CD4-positive, alpha-beta T cell (primary cell): ENCODE data around the gene PQBP1. TPM values are rescaled to one million over a fixed set of nuclear protein-coding genes. Genes with fewer than 3 reads are reported as not detected.

Source experiments
- ATAC-seq: fragments of 200-7000 bp; cut with Tn5 transposase; one replicate; pipeline ENCODE4 v1.10.0; 2022; ENCODE audit warnings: mild to moderate bottlenecking; ENCODE audit not compliant: poor library complexity
- CTCF ChIA-PET: fragments of 350-600 bp; sonication (Branson Sonifier 250); formaldehyde crosslinking; loops from one replicate; lab custom pipeline; 2021; ENCODE audit warnings: antibody characterized with exemption, inconsistent platforms; lab: Charles Lee
- POLR2A ChIA-PET: fragments of 350-600 bp; sonication (Branson Sonifier 250); formaldehyde crosslinking; loops from one replicate; lab custom pipeline; 2021; ENCODE audit warnings: antibody characterized with exemption, inconsistent platforms; lab: Charles Lee
- DNase-seq, 14 experiments: peaks; one replicate each; pipeline ENCODE4 v3.0.0-alpha.2; 2013 to 2020; ENCODE audit warnings: mixed read lengths in 2 of 14
- H3K27ac ChIP-seq, 2 donors: one replicate each; pipeline versions ENCODE4 v1.5.1 to v1.7.0; 2013; ENCODE audit warnings: low read length in 2 of 2, low read depth in 1 of 2, mild to moderate bottlenecking in 1 of 2
- H3K27me3 ChIP-seq, 2 experiments: 1 replicate in 1 of 2; 2 replicates in 1 of 2; pipeline versions ENCODE4 v1.6.1 to v1.7.0; 2013; ENCODE audit warnings: low read length in 2 of 2, control low read depth in 1 of 2, mild to moderate bottlenecking in 1 of 2, moderate library complexity in 1 of 2; ENCODE audit not compliant: insufficient read depth in 2 of 2, control insufficient read depth in 1 of 2
- H3K36me3 ChIP-seq: one replicate; pipeline ENCODE4 v1.6.1; 2013; ENCODE audit warnings: low read length, control low read depth; ENCODE audit not compliant: insufficient read depth
- H3K4me1 ChIP-seq: one replicate; pipeline ENCODE4 v1.6.1; 2013; ENCODE audit warnings: low read length, control low read depth; ENCODE audit not compliant: insufficient read depth
- H3K4me3 ChIP-seq: one replicate; pipeline ENCODE4 v1.5.1; 2013; ENCODE audit warnings: mild to moderate bottlenecking, low read length, moderate library complexity
- H3K9me3 ChIP-seq, 2 experiments: 1 replicate in 1 of 2; 2 replicates in 1 of 2; pipeline versions ENCODE4 v1.6.1 to v1.7.0; 2013; ENCODE audit warnings: low read length in 2 of 2, mild to moderate bottlenecking in 2 of 2, control low read depth in 1 of 2, moderate library complexity in 1 of 2; ENCODE audit not compliant: control insufficient read depth in 1 of 2, insufficient read depth in 1 of 2
- H3K27ac Mint-ChIP-seq: one replicate; pipeline ENCODE4 v1.8.0; 2020; ENCODE audit warnings: mixed read lengths
- H3K27me3 Mint-ChIP-seq: one replicate; pipeline ENCODE4 v1.8.0; 2021; ENCODE audit warnings: mixed read lengths
- H3K36me3 Mint-ChIP-seq: one replicate; pipeline ENCODE4 v1.8.0; 2021; ENCODE audit warnings: low read depth, mixed read lengths
- H3K4me1 Mint-ChIP-seq: one replicate; pipeline ENCODE4 v1.8.0; 2021; ENCODE audit warnings: low read depth, mixed read lengths
- H3K4me3 Mint-ChIP-seq: one replicate; pipeline ENCODE4 v1.8.0; 2020; ENCODE audit warnings: mild to moderate bottlenecking, mixed read lengths
- H3K9me3 Mint-ChIP-seq: one replicate; pipeline ENCODE4 v1.8.0; 2020; ENCODE audit warnings: mixed read lengths
- CTCF ChIP-seq: fragments of 200-600 bp; IDR thresholded peaks from one replicate; pipeline ENCODE4 v1.8.0; 2022; ENCODE audit warnings: antibody characterized with exemption, mild to moderate bottlenecking
- intact Hi-C, 2 experiments: fragments of 100-400 bp; cut with DNase I in 1 of 2; cut with micrococcal nuclease in 1 of 2; formaldehyde crosslinking; loops; one replicate each; pipeline versions ENCODE4 v1.15.1 to v1.9.0; 2023 to 2025; cut with DNase I, micrococcal nuclease
- total RNA-seq, 174 experiments: library from RNA in 2 of 174; stranded (reverse) in 2 of 174; gene quantifications; one replicate each; pipeline ENCODE4 v1.2.3 and lab custom pipeline; 2021 to 2026

The PQBP1 gene
- total RNA-seq, 2 experiments from 2014 or later, result 73.0 to 76.6 TPM

- no peaks in the 10 kb centered on the region for H3K27me3 Mint-ChIP-seq
- no peak overlapping the region for H3K27ac Mint-ChIP-seq
- peaks cover 19% of the 10 kb centered on the region for H3K36me3 ChIP-seq
- peaks cover 43% of the 10 kb centered on the region for H3K4me1 Mint-ChIP-seq
- ChIA-PET POLR2A (interaction anchor here (1.3 kb wide), 1 partner anchor 47 kb away, joined by 3 read pairs; no protein-coding TSS in a partner anchor), CTCF (no interaction called here)
- no peaks in the 10 kb centered on the region for H3K9me3 Mint-ChIP-seq
- intact Hi-C loops, result loop anchor here in 1 of 2 experiments (2.0 to 5.0 kb wide), 2 partner anchors 51 to 149 kb away; partner anchors contain the start of gene TFE3
- peaks cover 37% of the 10 kb centered on the region for H3K4me1 ChIP-seq
- H3K4me3 ChIP-seq, result no peak overlapping the region
- H3K9me3 ChIP-seq, result no peaks in the 10 kb centered on the region
- H3K27ac ChIP-seq, result no peak overlapping the region
- DNase-seq (no peak), ATAC-seq (no peak)
- H3K36me3 Mint-ChIP-seq, result peaks cover 30% of the 10 kb centered on the region
- no peaks in the 10 kb centered on the region for H3K27me3 ChIP-seq
- peak overlapping the region; percentile 34 for H3K4me3 Mint-ChIP-seq
- no peak for TF ChIP-seq CTCF
Measured at GRCh38 chrX:48893556-48894348, 4.0 kb upstream of the PQBP1 start.

GRCh38 chrX:48894891-48895290 lies 2.8 kb upstream of the PQBP1 start:
- H3K27ac Mint-ChIP-seq, result peak overlapping the region; percentile 64
- peaks cover 43% of the 10 kb centered on the region for H3K4me1 Mint-ChIP-seq
- TF ChIP-seq CTCF, result no peak
- intact Hi-C loops, result loop anchor here (5.0 kb wide), 3 partner anchors 93 to 158 kb away; partner anchors contain the start of genes TFE3 (in 2 of the 2) and HDAC6 (in 1 of the 2)
- peak overlapping the region; percentile 72 for H3K4me3 Mint-ChIP-seq
- no peaks in the 10 kb centered on the region for H3K9me3 ChIP-seq
- no peaks in the 10 kb centered on the region for H3K27me3 Mint-ChIP-seq
- H3K27me3 ChIP-seq, result no peaks in the 10 kb centered on the region
- H3K4me3 ChIP-seq, result no peak overlapping the region
- H3K9me3 Mint-ChIP-seq, result no peaks in the 10 kb centered on the region
- CTCF ChIA-PET, result no interaction called here
- H3K36me3 Mint-ChIP-seq, result peaks cover 30% of the 10 kb centered on the region
- H3K27ac ChIP-seq, result no peak overlapping the region
- peaks cover 24% of the 10 kb centered on the region for H3K36me3 ChIP-seq
- DNase-seq, result no peak
- peaks cover 48% of the 10 kb centered on the region for H3K4me1 ChIP-seq
- POLR2A ChIA-PET, result interaction anchor here (1.3 kb wide), 1 partner anchor 46 kb away, joined by 3 read pairs; no protein-coding TSS in a partner anchor
- ATAC-seq, result no peak

DNA sequence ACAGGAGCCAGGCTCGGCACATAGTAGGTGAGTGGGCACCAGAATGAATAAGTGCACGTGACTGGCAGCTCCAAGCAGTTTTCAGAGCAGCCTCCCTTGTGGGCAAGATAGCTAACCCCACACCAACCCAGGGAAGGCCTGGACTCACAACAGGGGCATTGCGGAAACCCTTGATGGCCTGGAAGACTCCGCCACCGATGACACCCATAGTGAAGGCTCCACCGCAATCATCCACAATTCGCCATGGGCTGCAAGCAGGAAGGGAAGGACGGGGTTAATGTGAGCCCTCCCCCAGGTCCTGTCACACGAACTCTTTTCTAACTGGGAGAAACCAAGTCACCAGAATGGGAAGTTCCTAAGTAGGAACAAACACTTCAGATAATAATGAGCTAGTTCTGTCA lies 1.1 kb upstream of the PQBP1 start:
- Histone ChIP-seq H3K27ac (peak overlapping the region; percentile 93 to 98), H3K27me3 (no peaks in the 10 kb centered on the region), H3K4me1 (peaks cover 41% of the 10 kb centered on the region), H3K36me3 (peaks cover 32% of the 10 kb centered on the region), H3K4me3 (peak overlapping the region; percentile 91), H3K9me3 (no peaks in the 10 kb centered on the region)
- Mint-ChIP-seq H3K4me3 (peak overlapping the region; percentile 91), H3K27me3 (no peaks in the 10 kb centered on the region), H3K9me3 (no peaks in the 10 kb centered on the region), H3K27ac (peak overlapping the region; percentile 90), H3K4me1 (peaks cover 32% of the 10 kb centered on the region), H3K36me3 (peaks cover 30% of the 10 kb centered on the region)
- TF ChIP-seq CTCF, result no peak
- ChIA-PET CTCF (interaction anchor here (1.4 to 2.5 kb wide), 2 partner anchors 41 to 159 kb away, joined by 3 to 7 read pairs; no protein-coding TSS in a partner anchor), POLR2A (interaction anchor here (0.9 to 2.7 kb wide), 8 partner anchors 15 to 322 kb away, joined by 4 to 47 read pairs (median 10); partner anchors contain the start of genes HDAC6, OTUD5, RBM3 and SLC35A2)
- ATAC-seq (no peak), DNase-seq (no peak)
- intact Hi-C loops, result loop anchor here (2.0 to 5.0 kb wide), 5 partner anchors 14 to 248 kb away; partner anchors contain the start of genes HDAC6 (in 1 of the 2), SLC35A2 (in 1 of the 2) and TFE3 (in 1 of the 2)
